ENCODE measurements around the gene IGIP.

Gene IGIP

GRCh38 chr5:140168371-140168770, 42.6 kb downstream of the IGIP start:
- no peak for DNase-seq

- no peak for DNase-seq
Observed at GRCh38 chr5:140169410-140169809, 43.7 kb downstream of the IGIP start.

GRCh38 chr5:140172483-140172882, 46.7 kb downstream of the IGIP start:
- no peak for DNase-seq

DNA sequence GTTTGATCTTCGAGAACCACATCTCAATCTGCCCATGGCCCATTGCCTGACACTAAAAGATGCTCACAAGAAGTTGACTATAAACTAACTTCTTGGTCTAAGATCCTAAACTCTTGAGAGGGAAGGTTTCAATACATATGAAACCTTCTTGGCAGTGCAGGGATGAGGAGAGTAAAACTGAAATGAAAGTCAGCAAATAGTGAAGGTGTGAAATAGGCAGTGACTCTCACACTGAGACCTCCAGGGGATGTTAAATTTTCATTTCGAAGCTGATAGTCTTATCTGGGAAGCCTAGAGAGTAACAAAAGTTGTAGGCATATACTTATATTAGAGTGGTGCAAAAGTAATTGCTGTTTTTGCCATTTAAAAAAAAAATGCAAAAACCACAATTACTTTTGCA, 48.3 kb downstream of the IGIP start:
- DNase-seq: no peak

- DNase-seq: peak; percentile 95
Observed at GRCh38 chr5:140174465-140175366, 49.0 kb downstream of the IGIP start, which contains the start of gene CYSTM1. Gene CYSTM1, plus strand, starts transcription at chr5:140175188. Its CDS starts 19,278 bp downstream, at chr5:140194466.

DNA sequence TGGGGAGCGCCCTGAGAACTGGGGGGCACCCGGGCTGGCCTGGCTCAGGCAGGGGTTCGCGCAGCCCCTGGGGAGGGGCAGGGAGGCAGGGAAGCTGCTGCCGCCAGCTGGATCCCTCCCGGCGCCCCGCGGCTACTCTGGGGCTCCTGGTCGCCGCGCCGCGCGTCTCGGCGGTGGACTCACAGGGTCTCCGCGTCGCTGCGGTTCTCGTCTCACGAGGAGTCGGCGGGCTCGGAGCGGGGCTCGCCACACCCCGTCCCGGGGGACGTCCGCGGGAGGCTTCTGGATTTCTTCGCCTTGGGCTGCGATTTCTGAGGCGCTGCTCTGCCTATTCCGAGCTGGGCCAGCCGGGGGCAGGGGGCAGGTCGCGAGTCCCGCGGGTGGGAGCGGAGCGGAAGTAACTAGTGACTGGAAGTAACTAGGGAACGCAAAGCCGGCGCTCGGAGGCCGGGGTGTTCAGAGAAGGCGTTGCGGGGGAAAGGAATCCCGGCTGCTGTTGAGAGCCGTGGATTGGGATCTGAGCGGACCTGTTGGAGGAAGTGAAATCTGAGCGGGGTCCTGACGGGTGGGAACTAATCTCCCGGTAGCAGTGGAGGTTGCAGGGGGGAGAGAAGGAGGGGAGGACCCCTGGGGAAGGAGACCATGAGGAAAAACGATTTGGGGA, 49.8 kb downstream of the IGIP start:
- DNase-seq: peak; percentile 47

DNA sequence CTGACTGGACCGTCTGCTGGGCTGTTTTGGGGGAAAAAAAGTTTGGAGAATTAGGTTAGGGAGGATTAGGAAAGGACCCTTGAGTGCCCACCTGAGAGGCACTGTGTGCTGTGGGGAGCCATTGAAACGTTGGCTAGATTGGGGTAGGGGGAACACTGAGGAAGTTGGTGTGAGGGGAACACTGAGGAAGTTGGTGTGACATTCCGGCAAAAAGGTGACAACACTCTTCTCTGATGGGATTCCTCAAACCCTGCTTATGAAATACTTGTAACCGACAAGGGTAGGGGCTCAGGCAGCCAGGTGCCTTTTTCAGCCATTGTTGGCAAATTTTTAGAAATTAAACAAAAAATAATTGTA, 50.3 kb downstream of the IGIP start:
- DNase-seq: no peak

GRCh38 chr5:140178086-140178410, 52.3 kb downstream of the IGIP start:
- DNase-seq: no peak

GRCh38 chr5:140178482-140179116, 52.9 kb downstream of the IGIP start:
- DNase-seq: no peak
